HG03135 (cell line): ENCODE measurements around the gene HAL.
A peak's percentile ranks its signal among the peaks of the same experiment; 100 is the strongest.

Experiments used
- ATAC-seq: cut with Tn5 transposase; IDR thresholded peaks from one replicate; pipeline ENCODE4 v1.9.1; 2021; ENCODE audit warnings: mild to moderate bottlenecking, moderate library complexity; ENCODE audit not compliant: unreplicated experiment

The HAL gene

GRCh38 chr12:95942524-95943329, 53.4 kb downstream of the HAL start, which contains the start of gene CCDC38:
Gene CCDC38, minus strand, starts transcription at chr12:95942614. Its CDS starts 6,105 bp downstream, at chr12:95936509.
- peak; percentile 98 for ATAC-seq

GRCh38 chr12:95942101-95942523, 54.0 kb downstream of the HAL start:
- no peak for ATAC-seq

- ATAC-seq, result no peak
Observed at GRCh38 chr12:95940514-95940913, 55.6 kb downstream of the HAL start.
